ENCODE data around the gene GRIP1.

GRIP1 gene

GRCh38 chr12:66387117-66387516 is 291.8 kb downstream of the GRIP1 start:
- no peaks in the 10 kb centered on the region for H3K9me2 ChIP-seq (replicated peaks; ENCODE audit: insufficient read depth, low read length)
- no peaks in the 10 kb centered on the region for H4K20me1 ChIP-seq (ENCODE audit: low read depth, low read length)
- H3K9me3 ChIP-seq (ENCODE audit: insufficient read depth, low read length) = no peaks in the 10 kb centered on the region
- no peak overlapping the region for H3K4me2 ChIP-seq (ENCODE audit: low read depth, low read length, poor library complexity, severe bottlenecking)
- no peak overlapping the region for H3K27ac ChIP-seq (ENCODE audit: low read depth, low read length)
- no peak overlapping the region for H3K4me3 ChIP-seq (ENCODE audit: insufficient read depth, low read length, poor library complexity, severe bottlenecking)
- H3K27me3 ChIP-seq (ENCODE audit: low read length) = no peaks in the 10 kb centered on the region
- H3K36me3 ChIP-seq (ENCODE audit: low read length) = no peaks in the 10 kb centered on the region
- no peaks in the 10 kb centered on the region for H3F3A ChIP-seq (ENCODE audit: insufficient read depth)
- H3K79me2 ChIP-seq (ENCODE audit: insufficient read depth, low read length) = no peaks in the 10 kb centered on the region
- H3K9ac ChIP-seq (ENCODE audit: low read length) = no peak overlapping the region
- no peak overlapping the region for H2AFZ ChIP-seq (ENCODE audit: low read depth, low read length, severe bottlenecking)
- no peak for TF ChIP-seq CTCF (IDR thresholded peaks at IDR 0.05; ENCODE audit: insufficient read depth, low read length, poor library complexity, severe bottlenecking)
- no peak for TF ChIP-seq EZH2phosphoT487 (conservative IDR thresholded peaks at IDR 0.05; ENCODE audit: low read length)

- Histone ChIP-seq H3K9me2 (replicated peaks; ENCODE audit: insufficient read depth, low read length) (no peaks in the 10 kb centered on the region), H3K9ac (ENCODE audit: low read length) (no peak overlapping the region), H2AFZ (ENCODE audit: low read depth, low read length, severe bottlenecking) (no peak overlapping the region), H3K36me3 (ENCODE audit: low read length) (no peaks in the 10 kb centered on the region), H3K4me3 (ENCODE audit: insufficient read depth, low read length, poor library complexity, severe bottlenecking) (no peak overlapping the region), H3K4me2 (ENCODE audit: low read depth, low read length, poor library complexity, severe bottlenecking) (no peak overlapping the region), H3K27ac (ENCODE audit: low read depth, low read length) (no peak overlapping the region), H3K9me3 (ENCODE audit: insufficient read depth, low read length) (no peaks in the 10 kb centered on the region), H3K79me2 (ENCODE audit: insufficient read depth, low read length) (no peaks in the 10 kb centered on the region), H4K20me1 (ENCODE audit: low read depth, low read length) (no peaks in the 10 kb centered on the region), H3F3A (ENCODE audit: insufficient read depth) (no peaks in the 10 kb centered on the region), H3K27me3 (ENCODE audit: low read length) (no peaks in the 10 kb centered on the region)
- TF ChIP-seq EZH2phosphoT487 (conservative IDR thresholded peaks at IDR 0.05; ENCODE audit: low read length) = no peak
Measured at GRCh38 chr12:66380769-66381535, 297.9 kb downstream of the GRIP1 start.

- no peak overlapping the region for H3K4me2 ChIP-seq (ENCODE audit: low read depth, low read length, poor library complexity, severe bottlenecking)
- no peak overlapping the region for H3K27ac ChIP-seq (ENCODE audit: low read depth, low read length)
- H3F3A ChIP-seq (ENCODE audit: insufficient read depth) = no peaks in the 10 kb centered on the region
- H3K9ac ChIP-seq (ENCODE audit: low read length) = no peak overlapping the region
- no peak overlapping the region for H3K4me3 ChIP-seq (ENCODE audit: insufficient read depth, low read length, poor library complexity, severe bottlenecking)
- no peaks in the 10 kb centered on the region for H3K27me3 ChIP-seq (ENCODE audit: low read length)
- no peaks in the 10 kb centered on the region for H3K79me2 ChIP-seq (ENCODE audit: insufficient read depth, low read length)
- no peaks in the 10 kb centered on the region for H3K36me3 ChIP-seq (ENCODE audit: low read length)
- TF ChIP-seq EZH2phosphoT487 (conservative IDR thresholded peaks at IDR 0.05; ENCODE audit: low read length) (no peak), CTCF (IDR thresholded peaks at IDR 0.05; ENCODE audit: insufficient read depth, low read length, poor library complexity, severe bottlenecking) (no peak)
- H3K9me2 ChIP-seq (replicated peaks; ENCODE audit: insufficient read depth, low read length) = no peaks in the 10 kb centered on the region
- H4K20me1 ChIP-seq (ENCODE audit: low read depth, low read length) = no peaks in the 10 kb centered on the region
- H3K9me3 ChIP-seq (ENCODE audit: insufficient read depth, low read length) = no peaks in the 10 kb centered on the region
- no peak overlapping the region for H2AFZ ChIP-seq (ENCODE audit: low read depth, low read length, severe bottlenecking)
Measured at GRCh38 chr12:66379616-66380015, 299.3 kb downstream of the GRIP1 start.

- Histone ChIP-seq H3K27ac (ENCODE audit: low read depth, low read length) (no peak overlapping the region), H3K4me3 (ENCODE audit: insufficient read depth, low read length, poor library complexity, severe bottlenecking) (no peak overlapping the region), H4K20me1 (ENCODE audit: low read depth, low read length) (no peaks in the 10 kb centered on the region), H3K36me3 (ENCODE audit: low read length) (no peaks in the 10 kb centered on the region), H3K9ac (ENCODE audit: low read length) (no peak overlapping the region), H3K9me3 (ENCODE audit: insufficient read depth, low read length) (no peaks in the 10 kb centered on the region), H3K79me2 (ENCODE audit: insufficient read depth, low read length) (no peaks in the 10 kb centered on the region), H3F3A (ENCODE audit: insufficient read depth) (no peaks in the 10 kb centered on the region), H3K9me2 (replicated peaks; ENCODE audit: insufficient read depth, low read length) (no peaks in the 10 kb centered on the region), H3K4me2 (ENCODE audit: low read depth, low read length, poor library complexity, severe bottlenecking) (no peak overlapping the region), H2AFZ (ENCODE audit: low read depth, low read length, severe bottlenecking) (no peak overlapping the region), H3K27me3 (ENCODE audit: low read length) (no peaks in the 10 kb centered on the region)
- TF ChIP-seq CTCF (IDR thresholded peaks at IDR 0.05; ENCODE audit: insufficient read depth, low read length, poor library complexity, severe bottlenecking) = no peak
- TF ChIP-seq EZH2phosphoT487 (conservative IDR thresholded peaks at IDR 0.05; ENCODE audit: low read length) = no peak
Measured at GRCh38 chr12:66375560-66375959, 303.3 kb downstream of the GRIP1 start.

Measured in SU-DHL-6 (cell line).